ENCODE data around the gene FOLH1.
"Not testable (repeated sequence)": the region's sequence is repeated elsewhere in the genome, so short reads cannot be mapped to it uniquely, and the experiment has no call there.

GRCh38 chr11:49251212-49251611, 42.8 kb upstream of the FOLH1 start:
- not testable (repeated sequence) for TF ChIP-seq POLR2AphosphoS5, CTCF (IDR thresholded peaks at IDR 0.05)
